HG03354 (cell line): Measurements from ENCODE around the gene ZNF618.
"Not testable (repeated sequence)": the region's sequence is repeated elsewhere in the genome, so short reads cannot be mapped to it uniquely, and the experiment has no call there.

Experiments used
- ATAC-seq: cut with Tn5 transposase; IDR thresholded peaks from one replicate; pipeline ENCODE4 v1.9.1; 2021; ENCODE audit warnings: mild to moderate bottlenecking; ENCODE audit not compliant: unreplicated experiment, poor library complexity, severe bottlenecking

ZNF618 gene

GRCh38 chr9:113995401-113995800 lies 119.3 kb downstream of the ZNF618 start:
- no peak for ATAC-seq

- ATAC-seq: no peak
Observed at GRCh38 chr9:113995963-113996362, 119.9 kb downstream of the ZNF618 start.

GRCh38 chr9:113996531-113997001 lies 120.5 kb downstream of the ZNF618 start:
- no peak for ATAC-seq

GRCh38 chr9:113997064-113997463 lies 121.0 kb downstream of the ZNF618 start:
- ATAC-seq: not testable (repeated sequence)

- ATAC-seq: no peak
Observed at GRCh38 chr9:113997610-113998009, 121.5 kb downstream of the ZNF618 start.

- no peak for ATAC-seq
Observed at GRCh38 chr9:113998114-113998513, 122.0 kb downstream of the ZNF618 start.

- no peak for ATAC-seq
Observed at GRCh38 chr9:113998525-113999255, 122.6 kb downstream of the ZNF618 start.

- no peak for ATAC-seq
Observed at GRCh38 chr9:113999256-114000062, 123.3 kb downstream of the ZNF618 start.

- no peak for ATAC-seq
Observed at GRCh38 chr9:114000063-114000454, 124.0 kb downstream of the ZNF618 start.

GRCh38 chr9:114000671-114001409 lies 124.7 kb downstream of the ZNF618 start:
- no peak for ATAC-seq

- no peak for ATAC-seq
Observed at GRCh38 chr9:114001410-114001685, 125.2 kb downstream of the ZNF618 start.

- no peak for ATAC-seq
Observed at GRCh38 chr9:114001794-114002261, 125.7 kb downstream of the ZNF618 start.

GRCh38 chr9:114002271-114002985 lies 126.3 kb downstream of the ZNF618 start:
- ATAC-seq: no peak

- no peak for ATAC-seq
Observed at GRCh38 chr9:114002986-114003350, 126.9 kb downstream of the ZNF618 start.

GRCh38 chr9:114003351-114003750 lies 127.2 kb downstream of the ZNF618 start:
- ATAC-seq: no peak

GRCh38 chr9:114003758-114004157 lies 127.6 kb downstream of the ZNF618 start:
- no peak for ATAC-seq

- ATAC-seq: no peak
Observed at GRCh38 chr9:114004221-114004716, 128.2 kb downstream of the ZNF618 start.

- ATAC-seq: no peak
Observed at GRCh38 chr9:114005371-114006154, 129.5 kb downstream of the ZNF618 start.

- no peak for ATAC-seq
Observed at GRCh38 chr9:114006155-114006550, 130.0 kb downstream of the ZNF618 start.
